Measurements from ENCODE around the gene TMEM9B.

- TF ChIP-seq CTCF (conservative IDR thresholded peaks at IDR 0.05; ENCODE audit: low read length), result no peak
- no peak for TF ChIP-seq EZH2phosphoT487 (IDR thresholded peaks at IDR 0.05; ENCODE audit: borderline replicate concordance)
Measured at GRCh38 chr11:8937659-8938058, 26.6 kb downstream of the TMEM9B start.
